T47D (cell line): Measurements from ENCODE around the gene CCL22.

ENCODE experiments used
- DNase-seq, 2 experiments: peaks; one replicate each; pipeline versions ENCODE4 v3.0.0 to v3.0.0-alpha.2; 2011 to 2012; ENCODE audit warnings: low read depth in 1 of 2, low spot score in 1 of 2
- JUND ChIP-seq: IDR thresholded peaks from 2 replicates; pipeline ENCODE4 v1.6.1; 2012; ENCODE audit warnings: low read depth
- in situ Hi-C: cut with HindIII; loops from 2 replicates; pipeline ENCODE4 v1.10.0; 2016; ENCODE audit warnings: low sequenced_read_pairs, low pct_unique_long_range_greater_than_20kb

Gene CCL22

GRCh38 chr16:57383276-57384247, 25.0 kb downstream of the CCL22 start:
- TF ChIP-seq JUND: no peak
- in situ Hi-C loops: no loop called here
- no peak for DNase-seq

GRCh38 chr16:57384248-57385070, 25.9 kb downstream of the CCL22 start:
- DNase-seq: no peak
- in situ Hi-C loops: no loop called here
- no peak for TF ChIP-seq JUND

DNA sequence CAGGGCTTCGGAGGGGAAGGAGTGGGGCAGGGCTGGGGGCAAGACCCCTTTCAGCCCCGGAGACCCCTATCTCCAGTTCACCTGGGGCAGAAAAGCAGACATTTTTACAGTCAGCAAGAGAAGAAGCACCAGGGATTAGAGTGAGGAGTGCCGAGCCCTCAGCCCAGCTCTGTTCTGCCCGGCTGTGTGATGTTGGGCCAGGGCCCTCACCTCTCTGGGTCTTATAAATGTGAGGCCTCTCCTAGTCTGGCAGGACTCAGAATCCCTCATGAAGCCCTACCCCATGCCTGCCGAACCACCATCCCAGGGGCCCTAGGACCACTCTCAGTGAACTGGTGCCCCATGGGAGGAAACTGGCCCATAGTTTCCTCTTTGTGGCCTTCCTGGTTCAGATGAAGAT, 26.5 kb downstream of the CCL22 start:
- no peak for TF ChIP-seq JUND
- in situ Hi-C loops: no loop called here
- DNase-seq: no peak

GRCh38 chr16:57386381-57386951, 27.9 kb downstream of the CCL22 start:
- in situ Hi-C loops: no loop called here
- no peak for TF ChIP-seq JUND
- no peak for DNase-seq

- DNase-seq: no peak
- TF ChIP-seq JUND: no peak
- in situ Hi-C loops: no loop called here
Observed at GRCh38 chr16:57387598-57388354, 29.2 kb downstream of the CCL22 start.

- DNase-seq: no peak
- in situ Hi-C loops: no loop called here
- no peak for TF ChIP-seq JUND
Observed at GRCh38 chr16:57388359-57389086, 29.9 kb downstream of the CCL22 start.

DNA sequence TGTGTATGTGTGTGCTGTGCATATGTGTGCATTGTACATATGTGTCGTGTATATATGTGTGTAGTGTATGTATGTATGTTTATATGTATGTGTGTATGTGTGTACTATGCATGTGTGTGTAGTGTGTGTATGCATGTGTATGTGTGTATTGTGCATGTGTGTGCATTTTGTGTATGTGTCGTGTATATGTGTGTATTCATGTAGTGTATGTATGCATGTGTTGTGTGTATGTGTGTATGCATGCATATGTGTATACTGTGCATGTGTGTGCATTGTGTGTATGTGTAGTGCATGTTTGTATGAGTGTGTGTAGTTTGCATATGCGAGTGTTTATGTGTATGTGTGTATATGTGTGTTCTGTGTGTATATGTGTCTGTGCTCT, 30.5 kb downstream of the CCL22 start:
- in situ Hi-C loops: no loop called here
- TF ChIP-seq JUND: no peak
- DNase-seq: no peak

- TF ChIP-seq JUND: no peak
- in situ Hi-C loops: no loop called here
- no peak for DNase-seq
Observed at GRCh38 chr16:57390636-57391295, 32.2 kb downstream of the CCL22 start.

DNA sequence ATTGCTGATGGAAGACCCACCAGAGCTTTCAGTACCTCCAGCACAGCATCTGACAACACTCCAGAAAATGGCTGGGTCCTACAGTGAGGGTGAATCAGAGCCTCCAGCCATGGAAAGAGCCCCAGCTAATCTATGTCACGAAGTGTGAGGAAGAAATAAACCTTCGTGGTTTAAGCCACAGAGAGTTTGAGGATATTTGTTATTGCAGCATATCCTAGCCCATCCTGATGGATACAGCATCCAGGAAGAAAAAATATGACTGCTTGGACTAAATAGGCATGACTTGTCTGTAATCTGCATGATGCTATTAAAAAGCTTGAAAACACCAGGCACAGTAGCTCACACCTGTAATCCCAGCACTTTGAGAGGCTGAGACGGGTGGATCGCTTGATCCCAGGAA, 32.7 kb downstream of the CCL22 start:
- TF ChIP-seq JUND: no peak
- DNase-seq: no peak
- in situ Hi-C loops: no loop called here

DNA sequence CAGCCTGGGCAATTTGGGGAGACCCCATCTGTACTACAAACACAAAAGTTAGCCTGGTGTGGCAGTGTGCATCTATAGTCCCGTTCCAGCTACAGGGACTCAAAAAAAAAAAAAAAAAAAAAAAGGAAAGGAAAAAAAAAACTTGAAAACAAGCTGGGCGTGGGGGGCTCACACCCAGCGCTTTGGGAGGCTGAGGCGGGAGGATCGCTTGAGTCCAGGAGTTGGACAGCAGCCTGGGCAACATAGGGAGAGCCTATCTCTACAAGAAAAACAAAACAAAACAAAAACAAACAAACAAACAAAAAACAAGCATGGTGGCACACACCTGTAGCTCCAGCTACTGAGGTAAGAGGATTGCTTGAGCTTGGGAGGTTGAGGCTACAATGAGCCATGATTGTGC, 33.1 kb downstream of the CCL22 start:
- in situ Hi-C loops: no loop called here
- no peak for TF ChIP-seq JUND
- DNase-seq: no peak

DNA sequence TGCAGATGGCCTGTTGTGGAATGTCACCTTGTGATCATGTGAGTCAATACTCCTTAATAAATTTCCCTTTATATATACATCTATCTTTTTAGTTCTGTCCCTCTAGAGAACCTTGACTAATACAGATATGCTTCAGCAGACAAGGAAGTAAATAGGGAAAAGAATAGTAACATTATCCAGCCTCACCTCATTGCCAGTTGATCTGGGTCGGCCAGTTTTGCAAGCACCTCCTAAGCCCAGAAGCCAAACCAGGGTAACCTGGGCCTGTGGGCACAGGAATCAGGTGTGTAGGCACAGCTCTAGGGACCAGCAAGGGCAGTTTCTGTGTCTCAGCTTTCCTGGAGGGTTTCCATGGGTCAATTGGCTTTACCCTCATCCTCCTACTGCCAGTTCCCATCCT, 34.1 kb downstream of the CCL22 start:
- in situ Hi-C loops: no loop called here
- no peak for TF ChIP-seq JUND
- peak; percentile 37 to 85 for DNase-seq
